Measurements from ENCODE around the gene SLC6A18. TPM values are rescaled to one million over a fixed set of nuclear protein-coding genes. Genes with fewer than 3 reads are reported as not detected.
A peak's percentile ranks its signal among the peaks of the same experiment; 100 is the strongest.

The SLC6A18 gene
- total and polyA plus RNA-seq, 9 of the 15 experiments (the other 6 are each of a cell fraction or from before 2014, with no cell fraction given), result not detected

DNA sequence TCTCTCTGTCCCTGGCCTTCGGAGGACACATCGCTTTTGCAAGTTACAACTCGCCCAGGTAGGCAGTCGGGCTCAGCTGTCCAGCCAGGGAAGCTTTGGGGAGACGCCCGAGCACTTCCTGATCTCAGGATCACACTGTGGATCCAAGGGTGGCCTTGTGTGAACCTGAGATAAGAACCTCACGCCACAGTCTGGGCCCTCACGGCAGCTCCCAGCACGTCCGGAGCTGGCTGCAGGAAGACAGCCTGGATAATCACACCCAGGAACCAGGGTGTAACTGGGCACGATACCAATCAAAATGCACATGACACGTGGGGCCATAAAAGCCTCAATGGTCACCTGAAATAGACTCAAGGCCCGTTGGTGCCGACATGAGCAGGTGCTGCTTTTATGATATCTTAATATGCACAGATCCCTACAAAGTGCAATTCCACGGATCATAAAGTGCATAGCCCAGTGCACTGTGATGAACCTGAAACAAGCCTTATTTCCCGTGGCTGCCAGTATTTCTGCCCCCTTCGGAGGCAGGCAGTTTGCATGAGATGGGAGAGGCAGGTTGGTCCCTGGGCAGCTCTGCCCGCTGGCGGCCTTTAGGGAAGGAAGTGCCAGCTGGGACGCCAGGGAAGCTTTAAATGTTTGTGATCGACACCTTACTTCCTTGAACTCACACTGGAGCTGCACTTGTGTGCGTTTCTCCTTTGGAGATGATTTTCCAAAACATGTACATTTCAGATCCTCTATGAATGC is 14.5 kb downstream of the SLC6A18 start:
- H3K27ac ChIP-seq (ENCODE audit: extremely low read depth, low read depth, low read length), result no peak overlapping the region
- DNase-seq (ENCODE audit: extremely low read depth in 1 of 4, low spot score in 3 of 4) (peak; percentile 51 to 66 (median 60)), ATAC-seq (peak; percentile 55), FAIRE-seq (peak; percentile 42)
- ChIA-PET POLR2A (interaction anchor here (0.6 to 1.0 kb wide), 3 partner anchors 8 to 35 kb away, joined by 3 to 4 read pairs (median 3); no protein-coding TSS in a partner anchor), CTCF (ENCODE audit: low intra/inter-chr PET ratio) (interaction anchor here (0.5 kb wide), 1 partner anchor 73 kb away, joined by 3 read pairs; no protein-coding TSS in a partner anchor)
- H3K79me2 ChIP-seq (ENCODE audit: control insufficient read depth, insufficient read depth, low read length), result no peaks in the 10 kb centered on the region
- 0 out of 2 replicates have a peak, but pooled peaks cover 2% of the 10 kb centered on the region for H3K9me3 ChIP-seq (replicated peaks; ENCODE audit: control insufficient read depth, insufficient read depth, low read depth, low read length)
- H3K4me3 ChIP-seq, result no peak overlapping the region
- intact Hi-C loops (cut with micrococcal nuclease) (no loop called here), in situ Hi-C loops (cut with MboI) (no loop called here)
- under 1% methylated on average over 22 of the region's 22 CpGs for WGBS (ENCODE audit: insufficient coverage, low coverage, missing lambda C conversion rate)
- H3K9ac ChIP-seq (ENCODE audit: insufficient read depth in 1 of 2, low read depth in 2 of 2, low read length in 2 of 2), result peak overlapping the region in 1 of 2 experiments; percentile 15; a peak in 1 of 4 replicates
- H3K36me3 ChIP-seq (ENCODE audit: control insufficient read depth, insufficient read depth, low read length), result no peaks in the 10 kb centered on the region
- peaks cover 8 to 28% of the 10 kb centered on the region in 2 experiments; a peak in 4 of 5 replicates for H3K4me1 ChIP-seq (replicated peaks in 1 of 2; ENCODE audit: control insufficient read depth in 2 of 2, insufficient read depth in 2 of 2, low read length in 2 of 2)
- no peak overlapping the region for H2AFZ ChIP-seq (ENCODE audit: low read depth, low read length)
- BruUV-seq (replicated peaks), result no TSS peak
- H3K9me1 ChIP-seq (ENCODE audit: control insufficient read depth, insufficient read depth, low read length), result no peaks in the 10 kb centered on the region
- H3K4me2 ChIP-seq (ENCODE audit: insufficient read depth, low read length), result peak overlapping the region; percentile 19; the same call in 1 of the 2 replicates
- peaks cover 31% of the 10 kb centered on the region for H4K20me1 ChIP-seq (replicated peaks; ENCODE audit: control insufficient read depth, insufficient read depth, low read length)
- peaks cover 33 to 66% of the 10 kb centered on the region in 2 experiments; a peak in 4 of 5 replicates for H3K27me3 ChIP-seq (ENCODE audit: control insufficient read depth in 2 of 2, insufficient read depth in 2 of 2, low read length in 2 of 2)
- TF ChIP-seq KLF6 (CRISPR knock-in tag; IDR thresholded peaks at IDR 0.05; ENCODE audit: borderline replicate concordance) (no peak), NFRKB (IDR thresholded peaks at IDR 0.05; ENCODE audit: low read depth) (no peak), JUNB (CRISPR knock-in tag; conservative IDR thresholded peaks at IDR 0.05) (no peak), NR4A1 (CRISPR knock-in tag; IDR thresholded peaks at IDR 0.05) (no peak), NR4A1 (tag; IDR thresholded peaks at IDR 0.05) (no peak; the same call in 1 of the 2 replicates), KLF1 (tag; IDR thresholded peaks at IDR 0.05) (no peak; the same call in 1 of the 2 replicates), HDGF (IDR thresholded peaks at IDR 0.05) (no peak), ILK (tag; IDR thresholded peaks at IDR 0.05; ENCODE audit: borderline replicate concordance, low read depth) (no peak), ZNF79 (CRISPR knock-in tag; IDR thresholded peaks at IDR 0.05; ENCODE audit: low read depth) (no peak), MTA3 (IDR thresholded peaks at IDR 0.05; ENCODE audit: borderline replicate concordance) (peak; percentile 20; the same call in 1 of the 2 replicates), POLR3A (IDR thresholded peaks at IDR 0.05; ENCODE audit: borderline replicate concordance, extremely low read depth, insufficient read depth, insufficient read length) (no peak), ZNF561 (CRISPR knock-in tag; conservative IDR thresholded peaks at IDR 0.05) (no peak), FUS (optimal IDR thresholded peaks at IDR 0.05; ENCODE audit: low read depth, low read length) (no peak), ZNF212 (CRISPR knock-in tag; IDR thresholded peaks at IDR 0.05) (no peak), ZNF133 (CRISPR knock-in tag; IDR thresholded peaks at IDR 0.05) (no peak), CSDE1 (IDR thresholded peaks at IDR 0.05) (no peak), PYGO2 (tag; IDR thresholded peaks at IDR 0.05) (no peak), CCNT2 (IDR thresholded peaks at IDR 0.05; ENCODE audit: borderline replicate concordance, extremely low read depth, insufficient read length, low read depth, low read length) (no peak), SRSF7 (optimal IDR thresholded peaks at IDR 0.05; ENCODE audit: low read depth, low read length) (no peak), L3MBTL2 (IDR thresholded peaks at IDR 0.05) (peak; percentile 51; the same call in 1 of the 2 replicates), ARID1B (IDR thresholded peaks at IDR 0.05) (peak; percentile 66)
- TF ChIP-seq, protein P1, sequence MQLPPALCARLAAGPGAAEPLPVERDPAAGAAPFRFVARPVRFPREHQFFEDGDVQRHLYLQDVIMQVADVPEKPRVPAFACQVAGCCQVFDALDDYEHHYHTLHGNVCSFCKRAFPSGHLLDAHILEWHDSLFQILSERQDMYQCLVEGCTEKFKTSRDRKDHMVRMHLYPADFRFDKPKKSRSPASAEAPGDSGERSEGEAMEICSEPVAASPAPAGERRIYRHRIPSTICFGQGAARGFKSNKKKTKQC (CRISPR knock-in tag; IDR thresholded peaks at IDR 0.05), result no peak
- TF ChIP-seq, protein P2, sequence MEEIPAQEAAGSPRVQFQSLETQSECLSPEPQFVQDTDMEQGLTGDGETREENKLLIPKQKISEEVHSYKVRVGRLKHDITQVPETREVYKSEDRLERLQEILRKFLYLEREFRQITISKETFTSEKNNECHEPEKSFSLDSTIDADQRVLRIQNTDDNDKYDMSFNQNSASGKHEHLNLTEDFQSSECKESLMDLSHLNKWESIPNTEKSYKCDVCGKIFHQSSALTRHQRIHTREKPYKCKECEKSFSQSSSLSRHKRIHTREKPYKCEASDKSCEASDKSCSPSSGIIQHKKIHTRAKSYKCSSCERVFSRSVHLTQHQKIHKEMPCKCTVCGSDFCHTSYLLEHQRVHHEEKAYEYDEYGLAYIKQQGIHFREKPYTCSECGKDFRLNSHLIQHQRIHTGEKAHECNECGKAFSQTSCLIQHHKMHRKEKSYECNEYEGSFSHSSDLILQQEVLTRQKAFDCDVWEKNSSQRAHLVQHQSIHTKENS (CRISPR knock-in tag; IDR thresholded peaks at IDR 0.05), result no peak

All from K562 (cell line).